Testis (tissue), 2 donors: ENCODE results near the gene CFDP1.

Experiments used
- CTCF ChIP-seq, 3 experiments: fragments of 450-650 bp in 2 of 3; fragments of 200-600 bp in 1 of 3; sonication (generic) in 1 of 3; IDR thresholded peaks; one replicate each; pipeline ENCODE4 v1.5.1; 2016 to 2019; ENCODE audit warnings: antibody characterized with exemption in 3 of 3, mild to moderate bottlenecking in 2 of 3, moderate library complexity in 1 of 3
- POLR2A ChIP-seq: fragments of 450-650 bp; IDR thresholded peaks from one replicate; pipeline ENCODE4 v1.6.1; 2017; ENCODE audit warnings: antibody characterized with exemption, mild to moderate bottlenecking, moderate library complexity

GRCh38 chr16:75262800-75263127 is 170.5 kb downstream of the CFDP1 start:
- TF ChIP-seq CTCF (IDR thresholded peaks at IDR 0.05), result no peak
- no peak for TF ChIP-seq POLR2A
